HS-5 (cell line): ENCODE data around the gene WRAP73.
"Not testable (repeated sequence)": the region's sequence is repeated elsewhere in the genome, so short reads cannot be mapped to it uniquely, and the experiment has no call there.

Source experiments
- DNase-seq: peaks from one replicate; pipeline ENCODE4 v3.0.0-alpha.2; 2012; ENCODE audit warnings: low read depth

The WRAP73 gene

DNA sequence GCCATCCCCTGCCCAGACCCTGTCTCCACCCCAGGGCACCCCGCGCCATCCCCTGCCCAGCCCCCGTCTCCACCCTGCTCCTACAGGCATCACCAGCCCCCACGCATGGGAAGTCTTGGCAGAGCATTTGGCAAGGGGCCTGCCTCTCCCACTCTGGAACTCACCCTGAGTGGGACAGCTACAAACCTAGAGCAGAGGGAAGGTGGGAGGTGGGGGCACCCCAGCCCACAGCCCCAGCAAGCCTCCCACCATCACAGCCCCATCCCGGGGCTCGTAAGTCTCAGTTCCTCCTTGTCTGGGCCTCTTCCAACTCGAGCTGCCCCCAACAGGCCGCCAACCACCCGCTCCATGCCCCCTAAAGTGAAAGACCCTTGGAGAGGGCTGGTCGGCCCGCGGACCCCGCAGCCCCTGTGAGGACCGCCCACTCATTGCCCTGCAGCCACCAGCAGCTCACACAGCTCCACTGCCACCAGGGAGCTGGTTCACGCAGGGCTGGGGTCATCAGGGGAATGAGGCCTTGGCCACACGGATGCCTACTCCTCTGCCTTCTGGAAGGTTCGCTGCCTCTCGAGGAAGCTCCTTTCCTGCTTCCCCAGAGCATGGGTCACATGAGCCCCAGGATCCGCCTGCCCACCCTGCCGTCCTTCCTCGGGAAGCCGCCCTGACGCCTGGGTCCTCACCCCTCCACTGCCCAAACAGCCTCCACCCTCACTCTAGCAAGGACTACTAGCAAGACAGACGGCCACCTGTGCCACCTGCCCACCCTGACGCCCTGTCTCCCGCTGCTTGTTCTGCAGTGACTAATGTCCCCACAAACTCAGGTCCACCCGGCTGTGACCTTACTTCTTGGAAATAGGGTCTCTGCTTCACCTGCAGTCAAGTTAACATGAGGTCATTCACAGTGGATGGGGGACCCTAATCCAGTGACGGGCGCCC lies 53.0 kb downstream of the WRAP73 start:
- no peak for DNase-seq

DNA sequence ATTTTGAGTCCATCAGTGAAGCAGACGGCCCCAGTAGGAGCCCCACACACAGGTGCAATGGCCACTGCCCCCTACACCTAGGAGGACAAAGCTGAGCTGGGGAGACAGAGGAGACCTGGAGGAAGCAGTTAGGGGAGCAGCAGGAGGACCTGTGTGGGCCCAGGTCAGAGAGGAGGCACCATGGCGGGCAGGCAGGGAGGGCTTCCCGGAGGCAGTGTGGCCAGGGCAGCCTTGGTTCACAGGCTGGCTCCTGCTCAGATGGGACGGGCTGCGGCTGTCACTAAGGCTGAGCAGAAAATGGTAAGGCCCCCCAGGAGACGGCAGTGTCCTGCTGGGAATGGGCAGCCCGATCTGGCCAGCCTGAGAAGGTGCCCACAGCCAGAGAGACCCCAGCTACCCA lies 54.0 kb downstream of the WRAP73 start:
- DNase-seq = no peak

DNA sequence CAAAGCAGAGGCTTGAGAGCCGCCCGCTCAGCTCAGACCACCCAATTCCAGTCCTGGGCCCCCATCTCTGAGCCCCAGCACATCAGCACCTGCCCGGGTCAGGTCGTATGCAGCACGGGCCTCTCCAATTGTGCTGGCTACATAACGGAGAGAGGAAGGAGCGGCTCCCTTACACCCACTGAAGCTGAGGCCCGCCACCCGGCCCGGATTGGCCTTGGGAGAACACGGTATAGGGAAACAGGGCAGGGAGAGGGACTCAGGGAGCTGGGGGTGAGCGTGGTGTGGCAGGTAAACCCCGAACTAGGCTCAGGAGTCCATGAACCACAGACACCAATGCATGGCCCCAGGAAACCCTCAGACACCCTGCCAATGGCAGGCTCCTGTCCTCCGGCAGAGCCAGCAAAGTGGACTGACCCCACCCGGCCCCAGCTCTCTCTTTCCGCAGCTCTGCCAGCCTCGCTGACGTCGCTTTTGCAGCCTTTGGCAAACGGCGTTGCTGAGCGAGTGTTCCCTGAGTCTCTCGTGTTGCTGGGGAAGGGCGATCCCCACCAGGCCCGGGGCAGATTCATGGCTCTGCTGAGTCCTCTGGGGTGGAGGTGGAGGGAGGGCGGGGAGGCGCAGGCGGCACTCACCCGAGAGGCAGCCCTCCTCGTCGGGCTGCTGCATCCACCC lies 55.1 kb downstream of the WRAP73 start:
- no peak for DNase-seq

GRCh38 chr1:3593745-3594144 lies 56.2 kb downstream of the WRAP73 start:
- DNase-seq = no peak

- DNase-seq = no peak
These were observed 56.6 kb downstream of the WRAP73 start for GRCh38 chr1:3593334-3593733.

DNA sequence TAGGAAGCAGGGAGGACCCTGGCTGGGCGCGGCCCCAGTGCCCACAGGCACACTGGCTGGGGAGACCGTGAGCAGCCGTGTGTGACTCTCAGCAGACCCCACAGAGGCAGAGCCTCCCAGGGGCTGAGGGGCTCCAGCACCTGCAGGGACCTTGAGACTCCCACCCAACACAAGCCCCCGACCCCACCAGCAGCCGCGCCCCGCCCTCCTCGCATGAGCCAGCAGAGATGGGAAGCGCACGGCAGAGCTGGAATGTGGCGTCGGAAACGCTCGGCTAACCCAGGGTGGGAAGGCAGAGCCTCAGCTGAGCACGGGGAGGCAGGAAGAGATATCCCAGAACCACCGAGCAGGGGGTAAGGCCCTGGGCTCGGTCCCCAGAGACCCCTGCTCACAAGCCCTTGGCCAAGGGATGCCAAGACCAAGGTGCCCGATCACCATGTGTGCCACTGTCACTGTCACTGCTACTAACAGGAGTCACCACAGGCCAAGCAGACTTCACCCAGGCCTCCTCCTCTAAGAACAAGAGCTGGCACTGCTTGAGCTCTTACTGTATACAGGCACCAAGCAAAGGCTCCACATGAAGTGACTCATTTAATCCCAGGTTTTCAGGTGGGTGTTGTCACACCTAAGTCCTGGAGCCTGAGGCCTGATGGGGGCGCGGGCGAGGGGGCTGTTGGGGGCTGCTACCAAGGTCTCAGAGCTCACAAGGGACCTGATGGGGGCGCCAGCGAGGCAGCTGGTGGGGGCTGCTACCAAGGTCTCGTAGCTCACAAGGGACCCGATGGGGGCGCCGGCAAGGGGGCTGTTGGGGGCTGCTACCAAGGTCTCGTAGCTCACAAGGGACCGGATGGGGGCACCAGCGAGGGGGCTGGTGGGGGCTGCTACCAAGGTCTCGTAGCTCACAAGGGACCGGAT lies 58.7 kb downstream of the WRAP73 start:
- no peak for DNase-seq

DNA sequence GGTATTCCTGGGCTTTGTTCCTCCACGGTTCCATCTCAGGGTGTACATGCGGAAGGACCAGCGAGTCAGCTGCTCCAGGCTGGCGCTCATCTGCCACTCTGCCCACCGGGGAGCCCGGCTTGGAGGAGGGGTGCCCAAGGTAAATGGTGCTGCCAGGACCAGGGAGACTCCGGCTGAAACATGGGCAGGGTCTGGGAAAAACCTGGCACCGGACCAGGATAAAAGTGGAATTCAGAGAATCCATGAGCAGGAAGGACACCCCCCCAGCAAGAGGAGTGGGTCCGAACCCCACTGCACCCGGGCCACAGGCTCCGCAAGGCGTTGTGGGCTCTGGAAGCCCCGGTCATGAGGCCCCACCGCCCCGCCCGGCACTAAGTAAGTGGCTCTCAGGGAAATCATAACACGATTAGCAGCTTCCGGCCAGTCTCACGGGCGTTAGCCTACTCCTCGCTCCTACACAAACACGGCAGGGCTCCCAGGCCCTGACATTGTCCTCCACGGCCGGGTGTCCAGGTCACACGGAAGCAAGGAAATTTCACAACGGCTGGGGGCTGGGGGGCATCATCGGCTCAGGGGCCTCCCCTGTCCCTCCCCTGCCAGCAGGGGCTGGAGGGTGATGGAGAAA lies 59.7 kb downstream of the WRAP73 start:
- no peak for DNase-seq

- DNase-seq = no peak
These were observed 61.5 kb downstream of the WRAP73 start for GRCh38 chr1:3588395-3588794.

- DNase-seq = no peak
These were observed 62.7 kb downstream of the WRAP73 start for GRCh38 chr1:3586986-3587759.

GRCh38 chr1:3585940-3586568 lies 63.8 kb downstream of the WRAP73 start:
- no peak for DNase-seq

GRCh38 chr1:3585353-3585868 lies 64.5 kb downstream of the WRAP73 start:
- not testable (repeated sequence) for DNase-seq

DNA sequence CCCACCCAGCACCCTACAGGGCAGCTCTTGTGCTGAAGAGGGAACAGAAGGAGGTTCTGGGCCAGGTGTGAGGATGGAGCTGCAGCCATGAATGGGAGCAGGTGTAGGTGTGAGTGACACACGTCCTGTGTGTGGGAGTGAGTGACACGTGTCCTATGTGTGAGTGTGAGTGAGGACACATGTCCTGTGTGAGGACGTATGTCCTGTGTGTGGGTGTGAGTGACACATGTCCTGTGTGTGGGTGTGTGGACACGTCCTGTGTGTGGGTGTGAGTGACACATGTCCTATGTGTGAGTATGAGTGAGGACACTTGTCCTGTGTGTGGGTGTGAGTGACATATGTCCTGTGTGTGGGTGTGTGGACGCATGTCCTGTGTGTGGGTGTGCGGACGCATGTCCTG lies 65.0 kb downstream of the WRAP73 start:
- no peak for DNase-seq

GRCh38 chr1:3583751-3584150 lies 66.2 kb downstream of the WRAP73 start:
- DNase-seq = not testable (repeated sequence)

GRCh38 chr1:3581296-3582036 lies 68.4 kb downstream of the WRAP73 start:
- DNase-seq = no peak
